HEK293 (cell line): ENCODE results near the gene CCDC124.

ENCODE experiments used
- CTCF ChIA-PET: fragments of 350-600 bp; formaldehyde crosslinking; extraction: SDS; loops from one replicate; lab custom pipeline; 2021; ENCODE audit warnings: antibody characterized with exemption; lab: Yijun Ruan, JAX
- POLR2A ChIA-PET: fragments of 300-600 bp; formaldehyde crosslinking; extraction: SDS; loops from one replicate; lab custom pipeline; 2020; ENCODE audit warnings: antibody characterized with exemption, inconsistent platforms; lab: Yijun Ruan, JAX
- H3K27ac ChIP-seq: fragments of 200-500 bp; sonication (Bioruptor generic); 2 replicates; pipeline ENCODE4 v1.5.1; 2014; ENCODE audit warnings: low read depth, low read length, control low read depth, inconsistent platforms; ENCODE audit errors: extremely low read depth
- H3K36me3 ChIP-seq, 2 experiments: fragments of 200-500 bp in 1 of 2; sonication (Bioruptor generic) in 1 of 2; 1 replicate in 1 of 2; 2 replicates in 1 of 2; pipeline ENCODE4 v1.5.1; 2014 to 2017; ENCODE audit warnings: inconsistent platforms in 2 of 2, low read length in 2 of 2; ENCODE audit not compliant: control insufficient read depth in 2 of 2, insufficient read depth in 1 of 2
- H3K4me1 ChIP-seq: fragments of 200-500 bp; sonication (Bioruptor generic); 2 replicates; pipeline ENCODE4 v1.5.1; 2014; ENCODE audit warnings: mild to moderate bottlenecking, low read length, inconsistent platforms; ENCODE audit not compliant: control insufficient read depth, insufficient read depth
- H3K4me3 ChIP-seq: 2 replicates; pipeline ENCODE4 v1.5.1; 2011; ENCODE audit warnings: low read depth, mild to moderate bottlenecking, control low read depth, low read length, moderate library complexity
- H3K9me3 ChIP-seq: fragments of 200-500 bp; sonication (Bioruptor generic); 2 replicates; pipeline ENCODE4 v1.5.1; 2014; ENCODE audit warnings: low read depth, low read length, inconsistent platforms; ENCODE audit not compliant: control insufficient read depth, insufficient read depth
- GLIS2 ChIP-seq: fragments of 450-650 bp; formaldehyde crosslinking; IDR thresholded peaks from 2 replicates; pipeline ENCODE4 v1.5.1; 2016; ENCODE audit warnings: missing biosample characterization, missing genetic modification characterization
- HOXC10 ChIP-seq: sonication (generic); formaldehyde crosslinking; IDR thresholded peaks from 2 replicates; pipeline ENCODE4 v1.8.1; 2023; ENCODE audit warnings: mild to moderate bottlenecking, missing genetic modification reagents
- INSM2 ChIP-seq: fragments of 450-650 bp; formaldehyde crosslinking; IDR thresholded peaks from 2 replicates; pipeline ENCODE4 v1.5.1; 2016; ENCODE audit warnings: missing biosample characterization, missing genetic modification characterization
- KLF1 ChIP-seq: fragments of 450-650 bp; formaldehyde crosslinking; IDR thresholded peaks from 2 replicates; pipeline ENCODE4 v1.5.1; 2016; ENCODE audit warnings: missing biosample characterization, missing genetic modification characterization
- KLF9 ChIP-seq: fragments of 450-650 bp; formaldehyde crosslinking; IDR thresholded peaks from 2 replicates; pipeline ENCODE4 v1.5.1; 2016; ENCODE audit warnings: missing biosample characterization, missing genetic modification characterization, low read depth
- OVOL3 ChIP-seq: fragments of 450-650 bp; formaldehyde crosslinking; IDR thresholded peaks from 2 replicates; pipeline ENCODE4 v1.5.1; 2016; ENCODE audit warnings: missing biosample characterization, missing genetic modification characterization
- RBAK ChIP-seq: fragments of 450-650 bp; formaldehyde crosslinking; IDR thresholded peaks from 2 replicates; pipeline ENCODE4 v1.5.1; 2016; ENCODE audit warnings: missing biosample characterization, missing genetic modification characterization
- YY2 ChIP-seq: fragments of 450-650 bp; formaldehyde crosslinking; IDR thresholded peaks from 2 replicates; pipeline ENCODE4 v1.5.1; 2016; ENCODE audit warnings: missing biosample characterization, missing genetic modification characterization
- ZBTB17 ChIP-seq: fragments of 450-650 bp; formaldehyde crosslinking; IDR thresholded peaks from 2 replicates; pipeline ENCODE4 v1.5.1; 2016; ENCODE audit warnings: missing biosample characterization, missing genetic modification characterization
- ZBTB20 ChIP-seq: fragments of 450-650 bp; formaldehyde crosslinking; IDR thresholded peaks from 2 replicates; pipeline ENCODE4 v1.5.1; 2016; ENCODE audit warnings: missing biosample characterization, missing genetic modification characterization
- ZFHX2 ChIP-seq: fragments of 450-650 bp; formaldehyde crosslinking; conservative IDR thresholded peaks from 2 replicates; pipeline ENCODE4 v1.5.1; 2016; ENCODE audit warnings: missing biosample characterization, missing genetic modification characterization
- ZNF132 ChIP-seq: fragments of 450-650 bp; formaldehyde crosslinking; IDR thresholded peaks from 2 replicates; pipeline ENCODE4 v1.5.1; 2017; ENCODE audit warnings: missing biosample characterization, missing genetic modification characterization, borderline replicate concordance
- ZNF133 ChIP-seq: fragments of 450-650 bp; formaldehyde crosslinking; IDR thresholded peaks from 2 replicates; pipeline ENCODE4 v1.5.1; 2016; ENCODE audit warnings: missing biosample characterization, missing genetic modification characterization
- ZNF140 ChIP-seq: fragments of 450-650 bp; formaldehyde crosslinking; IDR thresholded peaks from 2 replicates; pipeline ENCODE4 v1.5.1; 2016; ENCODE audit warnings: missing biosample characterization, missing genetic modification characterization
- ZNF184 ChIP-seq: fragments of 450-650 bp; IDR thresholded peaks from 2 replicates; pipeline ENCODE4 v1.5.1; 2018; ENCODE audit warnings: missing biosample characterization, mild to moderate bottlenecking, missing genetic modification characterization
- ZNF2 ChIP-seq: fragments of 450-650 bp; formaldehyde crosslinking; IDR thresholded peaks from 2 replicates; pipeline ENCODE4 v1.5.1; 2016; ENCODE audit warnings: missing biosample characterization, missing genetic modification characterization
- ZNF214 ChIP-seq: fragments of 450-650 bp; formaldehyde crosslinking; IDR thresholded peaks from 2 replicates; pipeline ENCODE4 v1.5.1; 2017; ENCODE audit warnings: missing biosample characterization, mild to moderate bottlenecking, missing genetic modification characterization, borderline replicate concordance
- ZNF23 ChIP-seq: fragments of 450-650 bp; formaldehyde crosslinking; IDR thresholded peaks from 2 replicates; pipeline ENCODE4 v1.5.1; 2016; ENCODE audit warnings: missing biosample characterization, missing genetic modification characterization, borderline replicate concordance
- ZNF248 ChIP-seq: fragments of 450-650 bp; formaldehyde crosslinking; IDR thresholded peaks from 2 replicates; pipeline ENCODE4 v1.5.1; 2017; ENCODE audit warnings: missing biosample characterization, missing genetic modification characterization
- ZNF335 ChIP-seq: fragments of 450-650 bp; formaldehyde crosslinking; conservative IDR thresholded peaks from 2 replicates; pipeline ENCODE4 v1.5.1; 2016; ENCODE audit warnings: missing biosample characterization, missing genetic modification characterization
- ZNF391 ChIP-seq: fragments of 450-650 bp; formaldehyde crosslinking; IDR thresholded peaks from 2 replicates; pipeline ENCODE4 v1.5.1; 2016; ENCODE audit warnings: low read depth, missing biosample characterization, missing genetic modification characterization, borderline replicate concordance
- ZNF433 ChIP-seq: fragments of 450-650 bp; formaldehyde crosslinking; IDR thresholded peaks from 2 replicates; pipeline ENCODE4 v1.5.1; 2016; ENCODE audit warnings: missing biosample characterization, missing genetic modification characterization, low read depth
- ZNF555 ChIP-seq: fragments of 450-650 bp; formaldehyde crosslinking; conservative IDR thresholded peaks from 2 replicates; pipeline ENCODE4 v1.5.1; 2017; ENCODE audit warnings: missing biosample characterization, mild to moderate bottlenecking, missing genetic modification characterization, inconsistent platforms
- ZNF558 ChIP-seq: fragments of 450-650 bp; formaldehyde crosslinking; IDR thresholded peaks from 2 replicates; pipeline ENCODE4 v1.5.1; 2016; ENCODE audit warnings: missing biosample characterization, missing genetic modification characterization
- ZNF585B ChIP-seq: fragments of 450-650 bp; formaldehyde crosslinking; IDR thresholded peaks from 2 replicates; pipeline ENCODE4 v1.5.1; 2016; ENCODE audit warnings: missing biosample characterization, missing genetic modification characterization
- ZNF768 ChIP-seq: fragments of 450-650 bp; formaldehyde crosslinking; IDR thresholded peaks from 2 replicates; pipeline ENCODE4 v1.5.1; 2018; ENCODE audit warnings: missing biosample characterization, mild to moderate bottlenecking, missing genetic modification characterization
- ZNF791 ChIP-seq: fragments of 450-650 bp; formaldehyde crosslinking; IDR thresholded peaks from 2 replicates; pipeline ENCODE4 v1.5.1; 2016; ENCODE audit warnings: missing biosample characterization, missing genetic modification characterization
- ZNF837 ChIP-seq: fragments of 450-650 bp; formaldehyde crosslinking; IDR thresholded peaks from 2 replicates; pipeline ENCODE4 v1.5.1; 2016; ENCODE audit warnings: missing biosample characterization, missing genetic modification characterization
- ZSCAN16 ChIP-seq: fragments of 450-650 bp; formaldehyde crosslinking; IDR thresholded peaks from 2 replicates; pipeline ENCODE4 v1.5.1; 2016; ENCODE audit warnings: missing biosample characterization, missing genetic modification characterization
- ZSCAN18 ChIP-seq: fragments of 450-650 bp; formaldehyde crosslinking; IDR thresholded peaks from 2 replicates; pipeline ENCODE4 v1.5.1; 2016; ENCODE audit warnings: missing biosample characterization, missing genetic modification characterization
- TF ChIP-seq, protein P1 (sequence below): fragments of 450-650 bp; formaldehyde crosslinking; IDR thresholded peaks from 2 replicates; pipeline ENCODE4 v1.5.1; 2016; ENCODE audit warnings: missing biosample characterization, missing genetic modification characterization
- TF ChIP-seq, protein P2 (sequence below): fragments of 450-650 bp; IDR thresholded peaks from 2 replicates; pipeline ENCODE4 v1.5.1; 2018; ENCODE audit warnings: missing biosample characterization, missing genetic modification characterization

CCDC124 gene

DNA sequence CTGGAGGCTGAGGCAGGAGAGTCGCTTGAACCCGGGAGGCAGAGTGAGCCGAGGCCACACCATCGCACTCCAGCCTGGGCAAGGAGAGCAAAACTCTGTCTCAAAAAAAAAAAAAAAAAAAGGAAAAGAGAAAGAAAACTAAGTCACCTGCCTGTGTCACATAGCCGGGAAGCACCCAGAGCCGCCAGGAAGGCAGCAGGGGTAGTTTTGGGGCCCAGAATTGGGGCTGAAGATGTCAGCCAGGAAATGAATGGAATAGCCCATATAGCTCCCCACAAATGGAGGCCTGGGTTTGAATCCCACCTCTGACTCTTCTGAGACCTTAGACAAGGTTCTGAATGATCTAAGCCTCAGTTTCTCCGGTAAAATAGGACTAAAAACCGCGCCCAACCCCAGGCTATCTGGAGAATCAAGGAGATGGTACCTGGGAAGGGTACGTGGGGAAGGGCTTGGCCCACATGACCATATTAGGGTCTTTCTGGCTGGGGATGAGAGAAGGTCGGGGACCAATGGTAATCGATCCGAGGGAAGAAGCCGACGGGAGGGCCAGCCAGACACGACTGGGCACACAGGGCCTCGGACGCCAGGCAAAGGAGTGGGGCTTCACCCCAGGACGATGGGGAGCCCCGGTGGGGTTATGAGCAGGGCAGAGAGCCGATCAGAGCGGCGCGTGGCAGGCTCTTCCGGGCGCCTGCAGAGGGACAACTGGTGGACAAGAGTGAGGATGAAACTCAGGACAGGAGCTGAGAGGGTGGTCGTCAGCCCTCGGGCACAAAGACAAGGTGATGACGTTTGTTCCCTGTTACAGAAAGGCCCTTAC, 14.4 kb downstream of the CCDC124 start (continued):
- TF ChIP-seq ZNF335 (tag by site-specific recombination) (peak; percentile 72), ZNF214 (tag by site-specific recombination) (no peak), ZNF837 (tag by site-specific recombination) (no peak), ZBTB17 (tag by site-specific recombination) (peak; percentile 50), ZSCAN18 (no peak), ZNF248 (tag by site-specific recombination) (no peak), ZSCAN16 (no peak)

DNA sequence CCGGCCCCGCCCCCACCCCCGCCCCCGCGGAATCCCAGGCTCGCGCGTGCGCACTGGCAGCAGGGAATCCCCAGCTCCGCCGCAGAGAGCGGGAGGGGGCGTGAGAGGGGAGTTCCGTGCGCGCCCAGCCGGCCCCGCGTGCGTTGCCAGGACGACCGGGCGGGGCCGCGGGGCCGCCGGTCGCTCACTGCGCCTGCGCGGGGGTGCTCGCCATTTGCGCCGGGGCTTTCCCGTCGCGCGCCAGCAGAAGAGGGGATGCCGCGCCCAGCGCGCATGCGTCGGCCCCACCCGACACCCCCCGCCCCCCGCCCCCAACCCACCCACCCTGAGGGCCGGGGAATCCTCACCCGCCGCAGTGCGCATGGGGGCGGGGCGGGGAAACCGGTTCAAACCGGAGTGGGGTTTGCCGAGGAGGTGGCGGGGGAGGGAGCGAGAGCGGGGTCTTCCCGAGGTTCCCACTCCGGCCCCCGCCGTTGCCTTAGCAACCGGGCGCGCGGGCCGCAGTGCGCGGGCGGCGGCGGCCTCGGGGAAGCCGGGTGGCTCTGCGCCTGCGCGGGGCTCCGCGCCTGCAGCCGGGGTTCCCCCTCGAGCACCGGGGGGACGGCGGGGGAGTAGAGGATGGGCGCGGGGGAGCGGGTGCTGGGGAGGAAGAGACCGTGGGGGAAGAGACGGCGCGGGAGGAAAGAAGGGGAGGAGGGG, 15.1 kb downstream of the CCDC124 start:
- CTCF ChIA-PET = interaction anchor here (0.7 to 9.4 kb wide), 6 partner anchors 11 to 554 kb away, joined by 3 to 92 read pairs (median 6); no protein-coding TSS in a partner anchor
- Histone ChIP-seq H3K36me3 (peaks cover 0 to 15% of the 10 kb centered on the region in 2 experiments; a peak in 1 of 3 replicates), H3K4me3 (peak overlapping the region; percentile 43), H3K4me1 (peaks cover 6% of the 10 kb centered on the region; the same call in 1 of the 2 replicates), H3K9me3 (no peaks in the 10 kb centered on the region), H3K27ac (no peak overlapping the region)
- POLR2A ChIA-PET = interaction anchor here (0.6 to 2.2 kb wide), 8 partner anchors 10 to 1324 kb away, joined by 3 to 8 read pairs (median 4); partner anchors contain the start of gene CCDC124
- TF ChIP-seq ZNF555 (tag by site-specific recombination) (no peak), ZNF132 (tag by site-specific recombination) (no peak), GLIS2 (tag by site-specific recombination) (no peak), ZNF23 (no peak), ZNF184 (tag by site-specific recombination) (no peak), YY2 (tag by site-specific recombination) (no peak), ZBTB20 (no peak), ZNF133 (tag by site-specific recombination) (no peak), HOXC10 (CRISPR knock-in tag) (no peak), ZNF140 (tag by site-specific recombination) (no peak), ZNF391 (tag by site-specific recombination) (no peak), ZFHX2 (tag by site-specific recombination) (peak; percentile 87), KLF9 (peak; percentile 26; the same call in 1 of the 2 replicates), KLF1 (tag by site-specific recombination) (no peak), ZNF433 (tag by site-specific recombination) (no peak), ZNF585B (tag by site-specific recombination) (no peak), RBAK (tag by site-specific recombination) (no peak), INSM2 (no peak), OVOL3 (no peak), ZNF768 (no peak), ZNF791 (no peak), ZNF2 (tag by site-specific recombination) (no peak), ZNF558 (tag by site-specific recombination) (no peak)
- TF ChIP-seq, protein P1, sequence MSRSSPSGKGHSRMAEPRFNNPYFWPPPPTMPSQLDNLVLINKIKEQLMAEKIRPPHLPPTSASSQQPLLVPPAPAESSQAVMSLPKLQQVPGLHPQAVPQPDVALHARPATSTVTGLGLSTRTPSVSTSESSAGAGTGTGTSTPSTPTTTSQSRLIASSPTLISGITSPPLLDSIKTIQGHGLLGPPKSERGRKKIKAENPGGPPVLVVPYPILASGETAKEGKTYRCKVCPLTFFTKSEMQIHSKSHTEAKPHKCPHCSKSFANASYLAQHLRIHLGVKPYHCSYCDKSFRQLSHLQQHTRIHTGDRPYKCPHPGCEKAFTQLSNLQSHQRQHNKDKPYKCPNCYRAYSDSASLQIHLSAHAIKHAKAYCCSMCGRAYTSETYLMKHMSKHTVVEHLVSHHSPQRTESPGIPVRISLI (tag by site-specific recombination) = no peak
- TF ChIP-seq, protein P2, sequence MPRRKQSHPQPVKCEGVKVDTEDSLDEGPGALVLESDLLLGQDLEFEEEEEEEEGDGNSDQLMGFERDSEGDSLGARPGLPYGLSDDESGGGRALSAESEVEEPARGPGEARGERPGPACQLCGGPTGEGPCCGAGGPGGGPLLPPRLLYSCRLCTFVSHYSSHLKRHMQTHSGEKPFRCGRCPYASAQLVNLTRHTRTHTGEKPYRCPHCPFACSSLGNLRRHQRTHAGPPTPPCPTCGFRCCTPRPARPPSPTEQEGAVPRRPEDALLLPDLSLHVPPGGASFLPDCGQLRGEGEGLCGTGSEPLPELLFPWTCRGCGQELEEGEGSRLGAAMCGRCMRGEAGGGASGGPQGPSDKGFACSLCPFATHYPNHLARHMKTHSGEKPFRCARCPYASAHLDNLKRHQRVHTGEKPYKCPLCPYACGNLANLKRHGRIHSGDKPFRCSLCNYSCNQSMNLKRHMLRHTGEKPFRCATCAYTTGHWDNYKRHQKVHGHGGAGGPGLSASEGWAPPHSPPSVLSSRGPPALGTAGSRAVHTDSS (tag by site-specific recombination) = no peak
